Stimulated activated CD4-positive, alpha-beta T cell treated with anti-CD3 and anti-CD28 coated beads, TNF-alpha, amount 100 ng/mL, for 4 hours (primary cell): ENCODE results near the gene TOP2A.

Source experiments
- DNase-seq, 3 experiments: peaks; one replicate each; pipeline ENCODE4 v3.0.0-alpha.2; 2020; ENCODE audit warnings: low read depth in 3 of 3

Gene TOP2A

GRCh38 chr17:40358323-40359038, 59.2 kb downstream of the TOP2A start:
- peak; percentile 78 to 90 (median 85) for DNase-seq

GRCh38 chr17:40356990-40357881, 60.5 kb downstream of the TOP2A start:
- DNase-seq, result no peak

GRCh38 chr17:40355804-40356758, 61.6 kb downstream of the TOP2A start:
- no peak for DNase-seq

GRCh38 chr17:40355123-40355803, 62.4 kb downstream of the TOP2A start:
- peak; percentile 59 to 74 (median 59) for DNase-seq

- DNase-seq, result no peak
Observed at GRCh38 chr17:40354221-40355122, 63.2 kb downstream of the TOP2A start.

GRCh38 chr17:40352779-40353394, 64.8 kb downstream of the TOP2A start:
- no peak for DNase-seq

- no peak for DNase-seq
Observed at GRCh38 chr17:40352237-40352778, 65.4 kb downstream of the TOP2A start.

GRCh38 chr17:40351359-40352236, 66.1 kb downstream of the TOP2A start:
- DNase-seq, result no peak

- no peak for DNase-seq
Observed at GRCh38 chr17:40350689-40351358, 66.9 kb downstream of the TOP2A start.

GRCh38 chr17:40349895-40350688, 67.6 kb downstream of the TOP2A start:
- no peak for DNase-seq

- no peak for DNase-seq
Observed at GRCh38 chr17:40349477-40349894, 68.2 kb downstream of the TOP2A start.

GRCh38 chr17:40348562-40349476, 68.9 kb downstream of the TOP2A start:
- no peak for DNase-seq

- no peak for DNase-seq
Observed at GRCh38 chr17:40348136-40348504, 69.6 kb downstream of the TOP2A start.

GRCh38 chr17:40347319-40348135, 70.2 kb downstream of the TOP2A start:
- no peak for DNase-seq

- DNase-seq, result no peak
Observed at GRCh38 chr17:40346765-40347158, 70.9 kb downstream of the TOP2A start.
